ENCODE measurements around the gene CFAP74.

- TF ChIP-seq, protein P1, sequence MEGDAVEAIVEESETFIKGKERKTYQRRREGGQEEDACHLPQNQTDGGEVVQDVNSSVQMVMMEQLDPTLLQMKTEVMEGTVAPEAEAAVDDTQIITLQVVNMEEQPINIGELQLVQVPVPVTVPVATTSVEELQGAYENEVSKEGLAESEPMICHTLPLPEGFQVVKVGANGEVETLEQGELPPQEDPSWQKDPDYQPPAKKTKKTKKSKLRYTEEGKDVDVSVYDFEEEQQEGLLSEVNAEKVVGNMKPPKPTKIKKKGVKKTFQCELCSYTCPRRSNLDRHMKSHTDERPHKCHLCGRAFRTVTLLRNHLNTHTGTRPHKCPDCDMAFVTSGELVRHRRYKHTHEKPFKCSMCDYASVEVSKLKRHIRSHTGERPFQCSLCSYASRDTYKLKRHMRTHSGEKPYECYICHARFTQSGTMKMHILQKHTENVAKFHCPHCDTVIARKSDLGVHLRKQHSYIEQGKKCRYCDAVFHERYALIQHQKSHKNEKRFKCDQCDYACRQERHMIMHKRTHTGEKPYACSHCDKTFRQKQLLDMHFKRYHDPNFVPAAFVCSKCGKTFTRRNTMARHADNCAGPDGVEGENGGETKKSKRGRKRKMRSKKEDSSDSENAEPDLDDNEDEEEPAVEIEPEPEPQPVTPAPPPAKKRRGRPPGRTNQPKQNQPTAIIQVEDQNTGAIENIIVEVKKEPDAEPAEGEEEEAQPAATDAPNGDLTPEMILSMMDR (conservative IDR thresholded peaks at IDR 0.05; ENCODE audit: low read length) = no peak
- no peak for TF ChIP-seq EZH2phosphoT487 (IDR thresholded peaks at IDR 0.05; ENCODE audit: borderline replicate concordance)
These were observed 39.5 kb upstream of the CFAP74 start for GRCh38 chr1:2042830-2043773.
